Liver (tissue), 3 donors: ENCODE results near the gene DOC2B.

Experiments
- RAD21 ChIP-seq, 2 donors: IDR thresholded peaks; 2 replicates each; pipeline ENCODE4 v1.6.1; 2016; ENCODE audit warnings: antibody characterized with exemption in 2 of 2, mild to moderate bottlenecking in 2 of 2
- SP1 ChIP-seq: IDR thresholded peaks from 2 replicates; pipeline ENCODE4 v1.6.1; 2018; ENCODE audit warnings: antibody characterized with exemption, mild to moderate bottlenecking
- TAF1 ChIP-seq: conservative IDR thresholded peaks from 2 replicates; pipeline ENCODE4 v1.6.1; 2016; ENCODE audit warnings: antibody characterized with exemption, mild to moderate bottlenecking
- YY1 ChIP-seq: IDR thresholded peaks from 2 replicates; pipeline ENCODE4 v1.6.1; 2016; ENCODE audit warnings: antibody characterized with exemption, mild to moderate bottlenecking
- TF ChIP-seq, protein P1 (sequence below): fragments of 150-350 bp; IDR thresholded peaks from 2 replicates; pipeline ENCODE4 v1.5.1; 2017; ENCODE audit warnings: improper control_type of control experiment, low read depth, low read length; ENCODE audit not compliant: missing input control
- TF ChIP-seq, protein P2 (sequence below): IDR thresholded peaks from 2 replicates; pipeline ENCODE4 v1.6.1; 2016; ENCODE audit warnings: antibody characterized with exemption, mild to moderate bottlenecking
- TF ChIP-seq, protein P3 (sequence below): IDR thresholded peaks from 2 replicates; pipeline ENCODE4 v1.6.1; 2016; ENCODE audit warnings: antibody characterized with exemption
- donor health status: healthy.
- donor health status: healthy.

DNA sequence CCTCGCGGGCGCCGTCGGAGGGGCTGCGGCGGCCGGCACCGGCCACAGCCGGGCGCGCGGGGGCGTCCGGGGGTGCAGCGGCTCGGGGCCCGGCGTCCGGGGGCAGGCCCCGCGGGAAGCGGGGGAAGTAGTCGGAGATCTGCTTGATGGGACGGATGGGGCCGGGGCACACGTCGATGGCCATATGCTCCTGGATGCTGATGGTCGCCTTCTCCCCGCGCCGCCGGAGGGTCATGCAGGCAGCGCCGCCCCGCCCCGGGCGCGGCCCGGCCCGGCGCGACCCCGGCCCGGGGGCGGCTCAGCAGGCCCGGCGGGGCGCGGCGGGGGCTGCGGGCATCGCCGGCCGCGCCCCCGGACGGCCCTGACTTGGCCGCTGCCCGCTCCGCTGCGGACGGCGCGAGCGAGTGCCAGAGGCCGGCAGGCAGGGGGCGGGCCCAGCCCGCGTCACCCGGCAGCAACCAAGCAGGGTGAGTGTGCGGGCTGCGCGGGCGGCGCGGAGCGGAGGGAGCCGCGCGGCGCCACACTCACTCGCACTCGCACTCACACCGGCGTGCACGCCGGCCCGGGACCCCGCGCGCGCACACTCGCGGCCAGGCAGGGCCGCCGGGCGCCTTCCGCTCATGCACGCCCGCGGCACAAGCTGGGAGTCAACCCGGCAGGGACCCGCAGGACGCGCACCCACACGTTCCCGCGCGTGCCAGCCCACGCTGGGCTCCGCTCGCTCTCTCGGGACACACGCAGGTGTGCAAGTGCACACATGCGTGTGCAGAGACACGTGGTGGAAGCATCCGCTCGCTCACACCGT, at the start of gene DOC2B:
- TF ChIP-seq YY1 (no peak), RAD21 (IDR thresholded peaks at IDR 0.05) (no peak), SP1 (no peak), TAF1 (no peak)
- TF ChIP-seq, protein P1, sequence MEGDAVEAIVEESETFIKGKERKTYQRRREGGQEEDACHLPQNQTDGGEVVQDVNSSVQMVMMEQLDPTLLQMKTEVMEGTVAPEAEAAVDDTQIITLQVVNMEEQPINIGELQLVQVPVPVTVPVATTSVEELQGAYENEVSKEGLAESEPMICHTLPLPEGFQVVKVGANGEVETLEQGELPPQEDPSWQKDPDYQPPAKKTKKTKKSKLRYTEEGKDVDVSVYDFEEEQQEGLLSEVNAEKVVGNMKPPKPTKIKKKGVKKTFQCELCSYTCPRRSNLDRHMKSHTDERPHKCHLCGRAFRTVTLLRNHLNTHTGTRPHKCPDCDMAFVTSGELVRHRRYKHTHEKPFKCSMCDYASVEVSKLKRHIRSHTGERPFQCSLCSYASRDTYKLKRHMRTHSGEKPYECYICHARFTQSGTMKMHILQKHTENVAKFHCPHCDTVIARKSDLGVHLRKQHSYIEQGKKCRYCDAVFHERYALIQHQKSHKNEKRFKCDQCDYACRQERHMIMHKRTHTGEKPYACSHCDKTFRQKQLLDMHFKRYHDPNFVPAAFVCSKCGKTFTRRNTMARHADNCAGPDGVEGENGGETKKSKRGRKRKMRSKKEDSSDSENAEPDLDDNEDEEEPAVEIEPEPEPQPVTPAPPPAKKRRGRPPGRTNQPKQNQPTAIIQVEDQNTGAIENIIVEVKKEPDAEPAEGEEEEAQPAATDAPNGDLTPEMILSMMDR, result no peak
- TF ChIP-seq, protein P2, sequence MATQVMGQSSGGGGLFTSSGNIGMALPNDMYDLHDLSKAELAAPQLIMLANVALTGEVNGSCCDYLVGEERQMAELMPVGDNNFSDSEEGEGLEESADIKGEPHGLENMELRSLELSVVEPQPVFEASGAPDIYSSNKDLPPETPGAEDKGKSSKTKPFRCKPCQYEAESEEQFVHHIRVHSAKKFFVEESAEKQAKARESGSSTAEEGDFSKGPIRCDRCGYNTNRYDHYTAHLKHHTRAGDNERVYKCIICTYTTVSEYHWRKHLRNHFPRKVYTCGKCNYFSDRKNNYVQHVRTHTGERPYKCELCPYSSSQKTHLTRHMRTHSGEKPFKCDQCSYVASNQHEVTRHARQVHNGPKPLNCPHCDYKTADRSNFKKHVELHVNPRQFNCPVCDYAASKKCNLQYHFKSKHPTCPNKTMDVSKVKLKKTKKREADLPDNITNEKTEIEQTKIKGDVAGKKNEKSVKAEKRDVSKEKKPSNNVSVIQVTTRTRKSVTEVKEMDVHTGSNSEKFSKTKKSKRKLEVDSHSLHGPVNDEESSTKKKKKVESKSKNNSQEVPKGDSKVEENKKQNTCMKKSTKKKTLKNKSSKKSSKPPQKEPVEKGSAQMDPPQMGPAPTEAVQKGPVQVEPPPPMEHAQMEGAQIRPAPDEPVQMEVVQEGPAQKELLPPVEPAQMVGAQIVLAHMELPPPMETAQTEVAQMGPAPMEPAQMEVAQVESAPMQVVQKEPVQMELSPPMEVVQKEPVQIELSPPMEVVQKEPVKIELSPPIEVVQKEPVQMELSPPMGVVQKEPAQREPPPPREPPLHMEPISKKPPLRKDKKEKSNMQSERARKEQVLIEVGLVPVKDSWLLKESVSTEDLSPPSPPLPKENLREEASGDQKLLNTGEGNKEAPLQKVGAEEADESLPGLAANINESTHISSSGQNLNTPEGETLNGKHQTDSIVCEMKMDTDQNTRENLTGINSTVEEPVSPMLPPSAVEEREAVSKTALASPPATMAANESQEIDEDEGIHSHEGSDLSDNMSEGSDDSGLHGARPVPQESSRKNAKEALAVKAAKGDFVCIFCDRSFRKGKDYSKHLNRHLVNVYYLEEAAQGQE, result no peak
- TF ChIP-seq, protein P3, sequence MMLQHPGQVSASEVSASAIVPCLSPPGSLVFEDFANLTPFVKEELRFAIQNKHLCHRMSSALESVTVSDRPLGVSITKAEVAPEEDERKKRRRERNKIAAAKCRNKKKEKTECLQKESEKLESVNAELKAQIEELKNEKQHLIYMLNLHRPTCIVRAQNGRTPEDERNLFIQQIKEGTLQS, result no peak
